ENCODE results near the gene HHIP. TPM values are rescaled to one million over a fixed set of nuclear protein-coding genes. Genes with fewer than 3 reads are reported as not detected.

The HHIP gene
- total RNA-seq, 2 donors from 2014 or later = 0.48 TPM; not detected in 1

GRCh38 chr4:144701683-144702233 is 55.8 kb downstream of the HHIP start:
- Mint-ChIP-seq H3K9me3 (no peaks in the 10 kb centered on the region), H3K36me3 (ENCODE audit: insufficient read depth in 2 of 2) (no peaks in the 10 kb centered on the region), H3K27me3 (ENCODE audit: low read depth) (no peaks in the 10 kb centered on the region), H3K4me1 (ENCODE audit: low read depth) (no peaks in the 10 kb centered on the region), H3K27ac (no peak overlapping the region), H3K4me3 (no peak overlapping the region)
- ATAC-seq (replicated peaks in 1 of 2) = no peak
- DNase-seq = no peak

- no peaks in the 10 kb centered on the region for H3K4me1 Mint-ChIP-seq (ENCODE audit: low read depth)
- no peaks in the 10 kb centered on the region for H3K36me3 Mint-ChIP-seq (ENCODE audit: insufficient read depth in 2 of 2)
- no peaks in the 10 kb centered on the region for H3K27me3 Mint-ChIP-seq (ENCODE audit: low read depth)
- H3K27ac Mint-ChIP-seq = no peak overlapping the region
- no peak overlapping the region for H3K4me3 Mint-ChIP-seq
- no peaks in the 10 kb centered on the region for H3K9me3 Mint-ChIP-seq
- ATAC-seq (replicated peaks in 1 of 2) = no peak
- DNase-seq = no peak
Measured at GRCh38 chr4:144703494-144703893, 57.5 kb downstream of the HHIP start.

- H3K9me3 Mint-ChIP-seq = no peaks in the 10 kb centered on the region
- DNase-seq (no peak), ATAC-seq (replicated peaks in 1 of 2) (no peak)
- H3K4me1 Mint-ChIP-seq (ENCODE audit: low read depth) = no peaks in the 10 kb centered on the region
- no peaks in the 10 kb centered on the region for H3K36me3 Mint-ChIP-seq (ENCODE audit: insufficient read depth in 2 of 2)
- H3K27ac Mint-ChIP-seq = no peak overlapping the region
- H3K27me3 Mint-ChIP-seq (ENCODE audit: low read depth) = no peaks in the 10 kb centered on the region
- no peak overlapping the region for H3K4me3 Mint-ChIP-seq
Measured at GRCh38 chr4:144705601-144706590, 59.9 kb downstream of the HHIP start.

GRCh38 chr4:144709159-144709558 is 63.2 kb downstream of the HHIP start:
- H3K4me1 Mint-ChIP-seq (ENCODE audit: low read depth) = no peaks in the 10 kb centered on the region
- H3K4me3 Mint-ChIP-seq = no peak overlapping the region
- H3K9me3 Mint-ChIP-seq = no peaks in the 10 kb centered on the region
- DNase-seq = no peak
- no peak overlapping the region for H3K27ac Mint-ChIP-seq
- no peaks in the 10 kb centered on the region for H3K27me3 Mint-ChIP-seq (ENCODE audit: low read depth)
- no peaks in the 10 kb centered on the region for H3K36me3 Mint-ChIP-seq (ENCODE audit: insufficient read depth in 2 of 2)
- no peak for ATAC-seq (replicated peaks in 1 of 2)

GRCh38 chr4:144709793-144710525 is 64.0 kb downstream of the HHIP start:
- no peak overlapping the region for H3K4me3 Mint-ChIP-seq
- H3K9me3 Mint-ChIP-seq = no peaks in the 10 kb centered on the region
- no peak for DNase-seq
- H3K27me3 Mint-ChIP-seq (ENCODE audit: low read depth) = no peaks in the 10 kb centered on the region
- H3K36me3 Mint-ChIP-seq (ENCODE audit: insufficient read depth in 2 of 2) = no peaks in the 10 kb centered on the region
- H3K27ac Mint-ChIP-seq = no peak overlapping the region
- ATAC-seq (replicated peaks in 1 of 2) = no peak
- H3K4me1 Mint-ChIP-seq (ENCODE audit: low read depth) = no peaks in the 10 kb centered on the region

- Mint-ChIP-seq H3K27ac (no peak overlapping the region), H3K9me3 (no peaks in the 10 kb centered on the region), H3K4me1 (ENCODE audit: low read depth) (no peaks in the 10 kb centered on the region), H3K36me3 (ENCODE audit: insufficient read depth in 2 of 2) (no peaks in the 10 kb centered on the region), H3K4me3 (no peak overlapping the region), H3K27me3 (ENCODE audit: low read depth) (no peaks in the 10 kb centered on the region)
- DNase-seq (no peak), ATAC-seq (replicated peaks in 1 of 2) (no peak)
Measured at GRCh38 chr4:144710526-144710912, 64.6 kb downstream of the HHIP start.

GRCh38 chr4:144711700-144712456 is 65.9 kb downstream of the HHIP start:
- DNase-seq (no peak), ATAC-seq (replicated peaks in 1 of 2) (no peak)
- H3K27me3 Mint-ChIP-seq (ENCODE audit: low read depth) = no peaks in the 10 kb centered on the region
- no peaks in the 10 kb centered on the region for H3K4me1 Mint-ChIP-seq (ENCODE audit: low read depth)
- no peak overlapping the region for H3K27ac Mint-ChIP-seq
- no peaks in the 10 kb centered on the region for H3K9me3 Mint-ChIP-seq
- H3K36me3 Mint-ChIP-seq (ENCODE audit: insufficient read depth in 2 of 2) = no peaks in the 10 kb centered on the region
- no peak overlapping the region for H3K4me3 Mint-ChIP-seq

GRCh38 chr4:144712775-144713174 is 66.8 kb downstream of the HHIP start:
- Mint-ChIP-seq H3K4me1 (ENCODE audit: low read depth) (no peaks in the 10 kb centered on the region), H3K27ac (no peak overlapping the region), H3K4me3 (no peak overlapping the region), H3K9me3 (no peaks in the 10 kb centered on the region), H3K27me3 (ENCODE audit: low read depth) (no peaks in the 10 kb centered on the region), H3K36me3 (ENCODE audit: insufficient read depth in 2 of 2) (no peaks in the 10 kb centered on the region)
- ATAC-seq (replicated peaks in 1 of 2) = no peak
- DNase-seq = no peak

GRCh38 chr4:144714166-144714565 is 68.2 kb downstream of the HHIP start:
- Mint-ChIP-seq H3K9me3 (no peaks in the 10 kb centered on the region), H3K4me1 (ENCODE audit: low read depth) (no peaks in the 10 kb centered on the region), H3K27ac (no peak overlapping the region), H3K36me3 (ENCODE audit: insufficient read depth in 2 of 2) (no peaks in the 10 kb centered on the region), H3K27me3 (ENCODE audit: low read depth) (no peaks in the 10 kb centered on the region), H3K4me3 (no peak overlapping the region)
- no peak for ATAC-seq (replicated peaks in 1 of 2)
- no peak for DNase-seq

- Mint-ChIP-seq H3K4me1 (ENCODE audit: low read depth) (no peaks in the 10 kb centered on the region), H3K9me3 (no peaks in the 10 kb centered on the region), H3K27me3 (ENCODE audit: low read depth) (no peaks in the 10 kb centered on the region), H3K36me3 (ENCODE audit: insufficient read depth in 2 of 2) (no peaks in the 10 kb centered on the region), H3K4me3 (no peak overlapping the region), H3K27ac (no peak overlapping the region)
- DNase-seq = no peak
- no peak for ATAC-seq (replicated peaks in 1 of 2)
Measured at GRCh38 chr4:144715230-144715629, 69.3 kb downstream of the HHIP start.

- no peak for ATAC-seq (replicated peaks in 1 of 2)
- no peak overlapping the region for H3K27ac Mint-ChIP-seq
- H3K36me3 Mint-ChIP-seq (ENCODE audit: insufficient read depth in 2 of 2) = no peaks in the 10 kb centered on the region
- H3K4me1 Mint-ChIP-seq (ENCODE audit: low read depth) = no peaks in the 10 kb centered on the region
- no peak overlapping the region for H3K4me3 Mint-ChIP-seq
- DNase-seq = no peak
- H3K9me3 Mint-ChIP-seq = no peaks in the 10 kb centered on the region
- H3K27me3 Mint-ChIP-seq (ENCODE audit: low read depth) = no peaks in the 10 kb centered on the region
Measured at GRCh38 chr4:144716778-144717177, 70.8 kb downstream of the HHIP start.

- ATAC-seq (replicated peaks in 1 of 2) (no peak), DNase-seq (no peak)
- Mint-ChIP-seq H3K4me1 (ENCODE audit: low read depth) (no peaks in the 10 kb centered on the region), H3K36me3 (ENCODE audit: insufficient read depth in 2 of 2) (no peaks in the 10 kb centered on the region), H3K4me3 (no peak overlapping the region), H3K27ac (no peak overlapping the region), H3K9me3 (no peaks in the 10 kb centered on the region), H3K27me3 (ENCODE audit: low read depth) (no peaks in the 10 kb centered on the region)
Measured at GRCh38 chr4:144718958-144719512, 73.1 kb downstream of the HHIP start.
